ENCODE data around the gene SRSF7.

GRCh38 chr2:38794235-38794946 lies 43.2 kb upstream of the SRSF7 start:
- TF ChIP-seq GABPA (IDR thresholded peaks at IDR 0.05 in 1 of 2, conservative IDR thresholded peaks at IDR 0.05 in 1 of 2) (peak in 1 of 2 donors; percentile 24), CTCF (IDR thresholded peaks at IDR 0.05; ENCODE audit: low read depth, low read length, missing input control) (no peak), REST (IDR thresholded peaks at IDR 0.05) (peak; percentile 82)
